HEK293T (cell line): Measurements from ENCODE around the gene FBXO45.

Experiments used
- ARNT ChIP-seq: fragments of 450-650 bp; IDR thresholded peaks from 2 replicates; pipeline ENCODE4 v1.6.1; 2017; ENCODE audit warnings: mild to moderate bottlenecking
- BHLHE40 ChIP-seq: fragments of 450-650 bp; IDR thresholded peaks from 2 replicates; pipeline ENCODE4 v1.6.1; 2016; ENCODE audit warnings: mild to moderate bottlenecking, moderate library complexity, borderline replicate concordance
- CTBP1 ChIP-seq: fragments of 450-650 bp; IDR thresholded peaks from 2 replicates; pipeline ENCODE4 v1.6.1; 2016; ENCODE audit warnings: borderline replicate concordance
- ELF4 ChIP-seq: fragments of 450-650 bp; IDR thresholded peaks from 2 replicates; pipeline ENCODE4 v1.6.1; 2017; ENCODE audit warnings: antibody characterized with exemption
- FOXA1 ChIP-seq: fragments of 450-650 bp; IDR thresholded peaks from 2 replicates; pipeline ENCODE4 v1.6.1; 2016; ENCODE audit warnings: mild to moderate bottlenecking
- FOXK2 ChIP-seq: fragments of 450-650 bp; IDR thresholded peaks from 2 replicates; pipeline ENCODE4 v1.6.1; 2016; ENCODE audit warnings: mild to moderate bottlenecking
- FOXM1 ChIP-seq: fragments of 450-650 bp; IDR thresholded peaks from 2 replicates; pipeline ENCODE4 v1.6.1; 2017; ENCODE audit warnings: mild to moderate bottlenecking, borderline replicate concordance
- HDGF ChIP-seq: fragments of 450-650 bp; IDR thresholded peaks from 2 replicates; pipeline ENCODE4 v1.6.1; 2017; ENCODE audit warnings: antibody characterized with exemption, borderline replicate concordance
- L3MBTL2 ChIP-seq: fragments of 450-650 bp; conservative IDR thresholded peaks from 2 replicates; pipeline ENCODE4 v1.6.1; 2016; ENCODE audit warnings: mild to moderate bottlenecking
- LEF1 ChIP-seq: fragments of 450-650 bp; IDR thresholded peaks from 2 replicates; pipeline ENCODE4 v1.6.1; 2017; ENCODE audit warnings: mild to moderate bottlenecking, borderline replicate concordance
- NFRKB ChIP-seq: fragments of 450-650 bp; IDR thresholded peaks from 2 replicates; pipeline ENCODE4 v1.6.1; 2016; ENCODE audit warnings: mild to moderate bottlenecking, moderate library complexity
- PKNOX1 ChIP-seq: fragments of 450-650 bp; IDR thresholded peaks from 2 replicates; pipeline ENCODE4 v1.6.1; 2016
- SP1 ChIP-seq: fragments of 450-650 bp; IDR thresholded peaks from 2 replicates; pipeline ENCODE4 v1.6.1; 2017
- SUZ12 ChIP-seq: fragments of 450-650 bp; IDR thresholded peaks from 2 replicates; pipeline ENCODE4 v1.6.1; 2016; ENCODE audit warnings: mild to moderate bottlenecking

GRCh38 chr3:196546537-196546936, 21.9 kb upstream of the FBXO45 start:
- TF ChIP-seq SP1: no peak
- TF ChIP-seq HDGF: no peak
- TF ChIP-seq ARNT: no peak
- no peak for TF ChIP-seq BHLHE40
- TF ChIP-seq FOXA1: no peak
- no peak for TF ChIP-seq L3MBTL2
- TF ChIP-seq PKNOX1: no peak
- no peak for TF ChIP-seq FOXM1
- TF ChIP-seq SUZ12: no peak
- TF ChIP-seq CTBP1: no peak
- no peak for TF ChIP-seq ELF4
- TF ChIP-seq LEF1: no peak
- TF ChIP-seq FOXK2: no peak
- no peak for TF ChIP-seq NFRKB
